Measurements from ENCODE around the gene ERICH4. TPM values are rescaled to one million over a fixed set of nuclear protein-coding genes. Genes with fewer than 3 reads are reported as not detected.

Gene ERICH4
- total RNA-seq, result not detected

GRCh38 chr19:41442473-41443355, at the start of gene ERICH4:
ERICH4 (plus strand) TSS chr19:41443156; CDS start chr19:41443170, 14 bp downstream.
- no peaks in the 10 kb centered on the region for H3K27me3 Mint-ChIP-seq (ENCODE audit: low read depth)
- no peak within 1 kb of the TSS for H3K4me3 Mint-ChIP-seq
- peak within 1 kb of the TSS; percentile 9 for H3K27ac Mint-ChIP-seq
- peaks cover 18% of the 10 kb centered on the region for H3K4me1 Mint-ChIP-seq (ENCODE audit: low read depth)
- DNase-seq, result no peak
- no peak for ATAC-seq (replicated peaks in 1 of 2)
- no peaks in the 10 kb centered on the region for H3K9me3 Mint-ChIP-seq
- peaks cover 0 to 1% of the 10 kb centered on the region in 2 donors for H3K36me3 Mint-ChIP-seq (ENCODE audit: insufficient read depth in 2 of 2)

GRCh38 chr19:41395355-41395754, 47.6 kb upstream of the ERICH4 start:
- ATAC-seq (replicated peaks in 1 of 2) (no peak), DNase-seq (no peak)
- peaks cover 0 to 2% of the 10 kb centered on the region in 2 donors for H3K36me3 Mint-ChIP-seq (ENCODE audit: insufficient read depth in 2 of 2)
- peak overlapping the region; percentile 29 to 99 for H3K4me3 Mint-ChIP-seq
- H3K4me1 Mint-ChIP-seq (ENCODE audit: low read depth), result peaks cover 40% of the 10 kb centered on the region
- H3K9me3 Mint-ChIP-seq, result no peaks in the 10 kb centered on the region
- H3K27ac Mint-ChIP-seq, result peak overlapping the region; percentile 61
- H3K27me3 Mint-ChIP-seq (ENCODE audit: low read depth), result no peaks in the 10 kb centered on the region

GRCh38 chr19:41397086-41398049, 45.6 kb upstream of the ERICH4 start, which contains the start of the genes BCKDHA and EXOSC5:
BCKDHA (plus strand) TSS chr19:41397818; CDS start chr19:41397828, 10 bp downstream.
EXOSC5 (minus strand) TSS chr19:41397359; CDS start chr19:41397328, 31 bp downstream.
- no peaks in the 10 kb centered on the region for H3K27me3 Mint-ChIP-seq (ENCODE audit: low read depth)
- ATAC-seq (replicated peaks in 1 of 2), result peak; percentile 99
- H3K27ac Mint-ChIP-seq, result peak within 1 kb of the TSS; percentile 99
- H3K9me3 Mint-ChIP-seq, result no peaks in the 10 kb centered on the region
- peak; percentile 99 for DNase-seq
- peaks cover 47% of the 10 kb centered on the region for H3K4me1 Mint-ChIP-seq (ENCODE audit: low read depth)
- H3K36me3 Mint-ChIP-seq (ENCODE audit: insufficient read depth in 2 of 2), result no peaks in the 10 kb centered on the region
- peak within 1 kb of the TSS; percentile 99 to 100 for H3K4me3 Mint-ChIP-seq

- Mint-ChIP-seq H3K4me3 (peak overlapping the region; percentile 99 to 100), H3K4me1 (ENCODE audit: low read depth) (peaks cover 51% of the 10 kb centered on the region), H3K36me3 (ENCODE audit: insufficient read depth in 2 of 2) (no peaks in the 10 kb centered on the region), H3K27me3 (ENCODE audit: low read depth) (no peaks in the 10 kb centered on the region), H3K27ac (peak overlapping the region; percentile 99), H3K9me3 (no peaks in the 10 kb centered on the region)
- DNase-seq, result no peak
- no peak for ATAC-seq (replicated peaks in 1 of 2)
Measured at GRCh38 chr19:41398050-41398418, 44.9 kb upstream of the ERICH4 start.

- H3K4me3 Mint-ChIP-seq, result peak overlapping the region; percentile 99 to 100
- no peaks in the 10 kb centered on the region for H3K27me3 Mint-ChIP-seq (ENCODE audit: low read depth)
- no peaks in the 10 kb centered on the region for H3K36me3 Mint-ChIP-seq (ENCODE audit: insufficient read depth in 2 of 2)
- peak overlapping the region; percentile 99 for H3K27ac Mint-ChIP-seq
- peaks cover 51% of the 10 kb centered on the region for H3K4me1 Mint-ChIP-seq (ENCODE audit: low read depth)
- H3K9me3 Mint-ChIP-seq, result no peaks in the 10 kb centered on the region
- no peak for DNase-seq
- no peak for ATAC-seq (replicated peaks in 1 of 2)
Measured at GRCh38 chr19:41398598-41398997, 44.4 kb upstream of the ERICH4 start.

GRCh38 chr19:41399091-41399490, 43.9 kb upstream of the ERICH4 start:
- no peaks in the 10 kb centered on the region for H3K9me3 Mint-ChIP-seq
- H3K27ac Mint-ChIP-seq, result peak overlapping the region; percentile 99
- ATAC-seq (replicated peaks in 1 of 2), result no peak
- no peaks in the 10 kb centered on the region for H3K27me3 Mint-ChIP-seq (ENCODE audit: low read depth)
- peak overlapping the region; percentile 99 to 100 for H3K4me3 Mint-ChIP-seq
- H3K4me1 Mint-ChIP-seq (ENCODE audit: low read depth), result peaks cover 47% of the 10 kb centered on the region
- H3K36me3 Mint-ChIP-seq (ENCODE audit: insufficient read depth in 2 of 2), result no peaks in the 10 kb centered on the region
- DNase-seq, result no peak

GRCh38 chr19:41399525-41399924, 43.4 kb upstream of the ERICH4 start:
- DNase-seq (no peak), ATAC-seq (replicated peaks in 1 of 2) (no peak)
- peak overlapping the region; percentile 1 to 99 for H3K4me3 Mint-ChIP-seq
- no peaks in the 10 kb centered on the region for H3K27me3 Mint-ChIP-seq (ENCODE audit: low read depth)
- H3K4me1 Mint-ChIP-seq (ENCODE audit: low read depth), result peaks cover 47% of the 10 kb centered on the region
- H3K36me3 Mint-ChIP-seq (ENCODE audit: insufficient read depth in 2 of 2), result no peaks in the 10 kb centered on the region
- no peaks in the 10 kb centered on the region for H3K9me3 Mint-ChIP-seq
- H3K27ac Mint-ChIP-seq, result no peak overlapping the region

- ATAC-seq (replicated peaks in 1 of 2) (no peak), DNase-seq (no peak)
- Mint-ChIP-seq H3K27me3 (ENCODE audit: low read depth) (no peaks in the 10 kb centered on the region), H3K27ac (no peak overlapping the region), H3K9me3 (no peaks in the 10 kb centered on the region), H3K4me3 (no peak overlapping the region), H3K36me3 (ENCODE audit: insufficient read depth in 2 of 2) (no peaks in the 10 kb centered on the region), H3K4me1 (ENCODE audit: low read depth) (peaks cover 32% of the 10 kb centered on the region)
Measured at GRCh38 chr19:41401483-41401882, 41.5 kb upstream of the ERICH4 start.

GRCh38 chr19:41402010-41402409, 40.9 kb upstream of the ERICH4 start:
- no peaks in the 10 kb centered on the region for H3K36me3 Mint-ChIP-seq (ENCODE audit: insufficient read depth in 2 of 2)

GRCh38 chr19:41403181-41403970, 39.6 kb upstream of the ERICH4 start:
- no peak overlapping the region for H3K4me3 Mint-ChIP-seq
- no peaks in the 10 kb centered on the region for H3K9me3 Mint-ChIP-seq
- H3K36me3 Mint-ChIP-seq (ENCODE audit: insufficient read depth in 2 of 2), result no peaks in the 10 kb centered on the region
- DNase-seq (no peak), ATAC-seq (replicated peaks in 1 of 2) (no peak)
- no peak overlapping the region for H3K27ac Mint-ChIP-seq
- no peaks in the 10 kb centered on the region for H3K27me3 Mint-ChIP-seq (ENCODE audit: low read depth)
- H3K4me1 Mint-ChIP-seq (ENCODE audit: low read depth), result peaks cover 22% of the 10 kb centered on the region

More at GRCh38 chr19:41402010-41402409, 40.9 kb upstream of the ERICH4 start:
- H3K27ac Mint-ChIP-seq, result no peak overlapping the region
- ATAC-seq (replicated peaks in 1 of 2) (no peak), DNase-seq (no peak)
- H3K4me1 Mint-ChIP-seq (ENCODE audit: low read depth), result peaks cover 29% of the 10 kb centered on the region
- H3K4me3 Mint-ChIP-seq, result no peak overlapping the region
- H3K9me3 Mint-ChIP-seq, result no peaks in the 10 kb centered on the region
- no peaks in the 10 kb centered on the region for H3K27me3 Mint-ChIP-seq (ENCODE audit: low read depth)

- DNase-seq (no peak), ATAC-seq (replicated peaks in 1 of 2) (no peak)
- Mint-ChIP-seq H3K27ac (no peak overlapping the region), H3K27me3 (ENCODE audit: low read depth) (no peaks in the 10 kb centered on the region), H3K36me3 (ENCODE audit: insufficient read depth in 2 of 2) (no peaks in the 10 kb centered on the region), H3K4me3 (no peak overlapping the region), H3K9me3 (no peaks in the 10 kb centered on the region), H3K4me1 (ENCODE audit: low read depth) (peaks cover 22% of the 10 kb centered on the region)
Measured at GRCh38 chr19:41405776-41406175, 37.2 kb upstream of the ERICH4 start.

- DNase-seq (no peak), ATAC-seq (replicated peaks in 1 of 2) (no peak)
- no peak overlapping the region for H3K4me3 Mint-ChIP-seq
- no peak overlapping the region for H3K27ac Mint-ChIP-seq
- no peaks in the 10 kb centered on the region for H3K9me3 Mint-ChIP-seq
- no peaks in the 10 kb centered on the region for H3K36me3 Mint-ChIP-seq (ENCODE audit: insufficient read depth in 2 of 2)
- H3K27me3 Mint-ChIP-seq (ENCODE audit: low read depth), result no peaks in the 10 kb centered on the region
- peaks cover 15% of the 10 kb centered on the region for H3K4me1 Mint-ChIP-seq (ENCODE audit: low read depth)
Measured at GRCh38 chr19:41407271-41407670, 35.7 kb upstream of the ERICH4 start.
